GM12878 (cell line): ENCODE results near the gene CDK13. TPM values are rescaled to one million over a fixed set of nuclear protein-coding genes. Genes with fewer than 3 reads are reported as not detected.

Experiments
- ATAC-seq: fragments of 200-7000 bp; cut with Tn5 transposase; 3 replicates; pipeline ENCODE4 v1.9.1; 2020; ENCODE audit warnings: mild to moderate bottlenecking, moderate library complexity
- BruUV-seq: library from RNA; stranded (reverse); fragments of 400-500 nt; replicated peaks from 2 replicates; lab custom pipeline; 2021; lab: Mats Ljungman, UMichigan
- CTCF ChIA-PET: fragments of 300-600 bp; sonication (Branson Sonifier 250); formaldehyde crosslinking; extraction: SDS; loops from one replicate; lab custom pipeline; 2021; ENCODE audit warnings: inconsistent platforms; lab: Yijun Ruan, JAX
- POLR2A ChIA-PET: fragments of 350-600 bp; formaldehyde crosslinking; extraction: SDS; loops from one replicate; lab custom pipeline; 2021; ENCODE audit warnings: inconsistent platforms; lab: Charles Lee
- RAD21 ChIA-PET: fragments of 300-600 bp; sonication (Branson Sonifier 250); formaldehyde crosslinking; loops from one replicate; lab custom pipeline; 2023; ENCODE audit warnings: antibody characterized with exemption; ENCODE audit not compliant: unreplicated experiment; lab: Charles Lee
- SMC1A ChIA-PET: fragments of 300-600 bp; sonication (Branson Sonifier 250); formaldehyde crosslinking; loops from one replicate; lab custom pipeline; 2023; ENCODE audit not compliant: unreplicated experiment, uncharacterized antibody; lab: Charles Lee
- DNase-seq: peaks from one replicate; pipeline ENCODE4 v3.0.0-alpha.2; 2011; ENCODE audit warnings: low read depth, low spot score
- FAIRE-seq: peaks from 3 replicates; lab custom pipeline; 2011; peaks lifted over from hg19 to GRCh38; lab: Jason Lieb, UNC
- H2AFZ ChIP-seq: 2 replicates; pipeline ENCODE4 v1.6.0; 2011; ENCODE audit warnings: low read depth, low read length, control low read depth; ENCODE audit not compliant: control insufficient read depth
- H3K27ac ChIP-seq: 2 replicates; pipeline ENCODE4 v1.5.1; 2011; ENCODE audit warnings: control low read depth; ENCODE audit not compliant: control insufficient read depth, insufficient read depth
- H3K27me3 ChIP-seq, 2 experiments: replicated peaks in 1 of 2; 2 replicates each; pipeline versions ENCODE4 v1.6.0 to v1.6.1; 2011; ENCODE audit warnings: low read length in 1 of 2; ENCODE audit not compliant: control insufficient read depth in 2 of 2, insufficient read depth in 2 of 2
- H3K36me3 ChIP-seq, 2 experiments: 2 replicates each; pipeline ENCODE4 v1.5.1; 2011; ENCODE audit warnings: low read length in 1 of 2; ENCODE audit not compliant: control insufficient read depth in 2 of 2, insufficient read depth in 2 of 2
- H3K4me1 ChIP-seq: 2 replicates; pipeline ENCODE4 v1.6.1; 2011; ENCODE audit warnings: mild to moderate bottlenecking, low read length, moderate library complexity, mixed read lengths; ENCODE audit not compliant: control insufficient read depth, insufficient read depth
- H3K4me2 ChIP-seq: 2 replicates; pipeline ENCODE4 v1.6.0; 2011; ENCODE audit warnings: control low read depth; ENCODE audit not compliant: control insufficient read depth, insufficient read depth
- H3K4me3 ChIP-seq: fragments of 200-600 bp; sonication (generic); 2 replicates; pipeline ENCODE4 v1.5.1; 2016
- H3K79me2 ChIP-seq: 2 replicates; pipeline ENCODE4 v1.6.0; 2011; ENCODE audit warnings: low read length; ENCODE audit not compliant: control insufficient read depth, insufficient read depth
- H3K9ac ChIP-seq: 2 replicates; pipeline ENCODE4 v1.8.0; 2011; ENCODE audit warnings: low read length, control low read depth, mixed read lengths; ENCODE audit not compliant: control insufficient read depth, insufficient read depth
- H3K9me3 ChIP-seq: replicated peaks from 3 replicates; pipeline ENCODE4 v1.5.1; 2011; ENCODE audit warnings: mild to moderate bottlenecking, low read length; ENCODE audit not compliant: control insufficient read depth, insufficient read depth
- H4K20me1 ChIP-seq: 2 replicates; pipeline ENCODE4 v1.6.0; 2011; ENCODE audit not compliant: control insufficient read depth, insufficient read depth
- CREB1 ChIP-seq: IDR thresholded peaks from 2 replicates; pipeline ENCODE4 v1.6.1; 2012; ENCODE audit warnings: low read depth, mild to moderate bottlenecking, inconsistent platforms
- HDAC2 ChIP-seq: fragments of 200-600 bp; sonication (generic); IDR thresholded peaks from 2 replicates; pipeline ENCODE4 v1.6.1; 2017
- IKZF1 ChIP-seq: fragments of 450-650 bp; conservative IDR thresholded peaks from 2 replicates; pipeline ENCODE4 v1.6.1; 2017; ENCODE audit warnings: antibody characterized with exemption, mild to moderate bottlenecking
- IRF4 ChIP-seq: IDR thresholded peaks from 2 replicates; pipeline ENCODE4 v1.6.1; 2011; ENCODE audit warnings: low read depth, low read length
- MTA2 ChIP-seq: fragments of 450-650 bp; IDR thresholded peaks from 2 replicates; pipeline ENCODE4 v1.6.1; 2016; ENCODE audit warnings: low read depth, mild to moderate bottlenecking, moderate library complexity
- NFIC ChIP-seq: IDR thresholded peaks from 2 replicates; pipeline ENCODE4 v1.6.1; 2012; ENCODE audit warnings: low read depth, mild to moderate bottlenecking, inconsistent platforms, low read length, moderate library complexity
- SIN3A ChIP-seq: IDR thresholded peaks from 2 replicates; pipeline ENCODE4 v1.6.1; 2012; ENCODE audit warnings: low read depth, low read length, improper control_type of control experiment
- TAF1 ChIP-seq: IDR thresholded peaks from 2 replicates; pipeline ENCODE4 v1.6.1; 2011; ENCODE audit warnings: mild to moderate bottlenecking, low read depth, low read length, borderline replicate concordance
- WGBS: methylation state at CpG from one replicate; pipeline ENCODE4 v1.1.6; 2016; ENCODE audit warnings: low lambda C conversion rate; ENCODE audit not compliant: insufficient replicate concordance, insufficient coverage; ENCODE audit errors: missing lambda C conversion rate; 5-methylcytosine and 5-hydroxymethylcytosine counted together
- in situ Hi-C: fragments of 300-500 bp; cut with MboI; formaldehyde crosslinking; loops from 9 replicates; pipeline ENCODE4 v1.14.3; 2018; ENCODE audit warnings: mixed read lengths
- intact Hi-C: fragments of 100-400 bp; cut with micrococcal nuclease; formaldehyde crosslinking; loops from one replicate; pipeline ENCODE4 v1.14.2; 2022; ENCODE audit not compliant: unreplicated experiment
- polyA plus RNA-seq, 11 experiments: library from polyadenylated mRNA; depleted of rRNA in 4 of 11; unstranded in 6 of 11; stranded (reverse) in 5 of 11; fragments of >200 nt; fragmentation: Nextera tagmentation in 4 of 11; fragmentation: Illumina TruSeq in 1 of 11; extraction: Ambion mirVana in 4 of 11; extraction: Trizol in 1 of 11; gene quantifications; 1 replicate in 1 of 11; 2 replicates in 10 of 11; pipeline versions ENCODE4 v1.2.1 to v1.2.3, GENCODE V29; 2011 to 2016; ENCODE audit warnings: inconsistent platforms in 2 of 11, missing spikeins in 2 of 11, low read depth in 1 of 11
- total RNA-seq, 4 experiments: library from RNA; depleted of rRNA in 3 of 4; stranded (reverse); fragments of >200 nt in 3 of 4; fragmentation: Illumina TruSeq in 1 of 4; extraction: Trizol in 1 of 4; gene quantifications; 2 replicates each; pipeline versions ENCODE4 v1.2.1 to v1.2.3, GENCODE V29; 2013 to 2021

The CDK13 gene
- total and polyA plus RNA-seq, 10 of the 15 experiments (the other 5 are each of a cell fraction or from before 2014, with no cell fraction given), result 10.8 to 44.4 (median 28.0) TPM

DNA sequence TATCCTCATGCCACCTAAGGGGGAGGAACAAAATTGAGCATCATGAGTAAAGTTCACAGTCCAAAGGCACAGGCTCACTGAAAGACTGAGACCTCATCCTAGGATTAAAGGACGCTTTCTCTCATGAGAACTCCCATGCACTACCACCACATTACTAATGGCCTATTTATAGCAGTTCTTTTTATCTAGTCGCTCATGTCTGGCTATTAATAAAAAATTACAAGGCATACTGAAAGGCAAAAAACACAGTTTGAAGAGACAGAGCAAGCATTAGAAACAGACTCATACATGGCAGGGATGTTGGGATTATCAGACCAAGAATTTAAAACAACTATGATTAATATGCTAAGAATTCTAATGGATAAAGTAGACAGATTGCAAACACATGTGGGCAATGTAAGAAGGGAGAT is 46.0 kb upstream of the CDK13 start:
- TF ChIP-seq HDAC2 (no peak), IRF4 (no peak), SIN3A (no peak), MTA2 (no peak), NFIC (no peak), TAF1 (no peak)
- whole genome bisulfite sequencing, result 27% methylated on average over 2 of the region's 2 CpGs
- H3K9ac ChIP-seq, result no peak overlapping the region
- no peaks in the 10 kb centered on the region for H4K20me1 ChIP-seq
- in situ Hi-C loops, result no loop called here
- ATAC-seq, result no peak
- ChIA-PET RAD21 (no interaction called here), SMC1A (no interaction called here), POLR2A (interaction anchor here (0.5 kb wide), 1 partner anchor 150 kb away, joined by 3 read pairs; no protein-coding TSS in a partner anchor), CTCF (no interaction called here)
- H2AFZ ChIP-seq, result no peak overlapping the region
- no TSS peak for BruUV-seq
- no peaks in the 10 kb centered on the region for H3K9me3 ChIP-seq
- H3K4me2 ChIP-seq, result no peak overlapping the region
- intact Hi-C loops, result no loop called here
- no peak for FAIRE-seq
- H3K79me2 ChIP-seq, result no peaks in the 10 kb centered on the region
- no peaks in the 10 kb centered on the region for H3K4me1 ChIP-seq
- H3K27me3 ChIP-seq, result no peaks in the 10 kb centered on the region
- no peak overlapping the region for H3K27ac ChIP-seq
- no peak overlapping the region for H3K4me3 ChIP-seq
- DNase-seq, result no peak
- H3K36me3 ChIP-seq, result no peaks in the 10 kb centered on the region

- no peaks in the 10 kb centered on the region for H3K36me3 ChIP-seq
- BruUV-seq, result no TSS peak
- ChIA-PET POLR2A (no interaction called here), SMC1A (no interaction called here), CTCF (interaction anchor here (0.9 kb wide), 1 partner anchor 10 kb away, joined by 3 read pairs; no protein-coding TSS in a partner anchor), RAD21 (no interaction called here)
- in situ Hi-C loops, result no loop called here
- H2AFZ ChIP-seq, result no peak overlapping the region
- H3K27me3 ChIP-seq, result no peaks in the 10 kb centered on the region; a peak in 1 of 4 replicates
- FAIRE-seq, result no peak
- no peak overlapping the region for H3K4me2 ChIP-seq
- no peaks in the 10 kb centered on the region for H3K79me2 ChIP-seq
- intact Hi-C loops, result no loop called here
- no peak for DNase-seq
- no peaks in the 10 kb centered on the region for H4K20me1 ChIP-seq
- H3K9ac ChIP-seq, result no peak overlapping the region
- H3K4me3 ChIP-seq, result no peak overlapping the region
- WGBS, result 50% methylated on average over 4 of the region's 4 CpGs
- TF ChIP-seq IKZF1 (no peak), CREB1 (no peak)
- H3K9me3 ChIP-seq, result no peaks in the 10 kb centered on the region
- H3K4me1 ChIP-seq, result no peaks in the 10 kb centered on the region
- H3K27ac ChIP-seq, result no peak overlapping the region
- ATAC-seq, result no peak
These were observed 41.9 kb upstream of the CDK13 start for GRCh38 chr7:39908141-39908540.
